Endodermal cell (in vitro differentiated cells): Measurements from ENCODE around the gene PHLDA2. TPM values are rescaled to one million over a fixed set of nuclear protein-coding genes. Genes with fewer than 3 reads are reported as not detected.

Source experiments
- DNase-seq: peaks from one replicate; pipeline ENCODE4 v3.0.0-alpha.2; 2017
- H3K27ac ChIP-seq: 2 replicates; pipeline ENCODE4 v1.5.1; 2013; ENCODE audit warnings: mild to moderate bottlenecking, low read depth, low read length, moderate library complexity
- H3K27me3 ChIP-seq: 2 replicates; pipeline ENCODE4 v1.6.1; 2013; ENCODE audit warnings: mild to moderate bottlenecking, low read length, moderate library complexity; ENCODE audit not compliant: insufficient read depth, control insufficient read depth, poor library complexity, severe bottlenecking
- H3K36me3 ChIP-seq: 2 replicates; pipeline ENCODE4 v1.7.0; 2013; ENCODE audit warnings: mild to moderate bottlenecking, low read length, moderate library complexity; ENCODE audit not compliant: control insufficient read depth, insufficient read depth
- H3K4me1 ChIP-seq: one replicate; pipeline ENCODE4 v1.7.0; 2013; ENCODE audit warnings: low read length; ENCODE audit not compliant: control insufficient read depth, insufficient read depth
- H3K4me3 ChIP-seq: 2 replicates; pipeline ENCODE4 v1.5.1; 2013; ENCODE audit warnings: mild to moderate bottlenecking, low read length, moderate library complexity
- H3K9ac ChIP-seq: 2 replicates; pipeline ENCODE4 v1.6.1; 2013; ENCODE audit warnings: mild to moderate bottlenecking, low read length, moderate library complexity; ENCODE audit not compliant: poor library complexity, severe bottlenecking; ENCODE audit errors: extremely low read depth
- H3K9me3 ChIP-seq: 2 replicates; pipeline ENCODE4 v1.6.1; 2013; ENCODE audit warnings: mild to moderate bottlenecking, low read length, moderate library complexity; ENCODE audit not compliant: control insufficient read depth
- H3K27ac Mint-ChIP-seq: 2 replicates; pipeline ENCODE4 v1.8.0; 2020; ENCODE audit warnings: mixed read lengths
- H3K27me3 Mint-ChIP-seq: 2 replicates; pipeline ENCODE4 v1.8.0; 2021; ENCODE audit warnings: mild to moderate bottlenecking, mixed read lengths; ENCODE audit not compliant: insufficient read depth
- H3K36me3 Mint-ChIP-seq: 2 replicates; pipeline ENCODE4 v1.8.0; 2020; ENCODE audit warnings: low read depth, mixed read lengths
- H3K4me1 Mint-ChIP-seq: 2 replicates; pipeline ENCODE4 v1.8.0; 2020; ENCODE audit warnings: mixed read lengths
- H3K4me3 Mint-ChIP-seq: 2 replicates; pipeline ENCODE4 v1.8.0; 2020; ENCODE audit warnings: mild to moderate bottlenecking, moderate library complexity, mixed read lengths
- H3K9me3 Mint-ChIP-seq: 2 replicates; pipeline ENCODE4 v1.8.0; 2020; ENCODE audit warnings: mild to moderate bottlenecking, mixed read lengths
- WGBS, 2 experiments: methylation state at CpG; one replicate each; pipeline versions ENCODE4 v1.1.5 to v1.1.7; 2013; ENCODE audit warnings: missing lambda C conversion rate in 2 of 2, mixed read lengths in 1 of 2; ENCODE audit not compliant: insufficient coverage in 1 of 2, insufficient read length in 1 of 2; 5-methylcytosine and 5-hydroxymethylcytosine counted together
- total RNA-seq, 2 donors: library from RNA; stranded (reverse); fragmentation: NEBNext Ultra II Directional in 1 of 2; extraction: Animal tissue kit (Norgen Biotek cat#: 25700) in 1 of 2; gene quantifications; 2 replicates in 1 of 2; 3 replicates in 1 of 2; pipeline ENCODE4 v1.2.1, GENCODE V29; 2021
- TF ChIP-seq, protein P1 (sequence below): fragments of 200-600 bp; sonication (generic); conservative IDR thresholded peaks from 2 replicates; pipeline ENCODE4 v1.5.0; 2021; ENCODE audit warnings: antibody characterized with exemption, mild to moderate bottlenecking

PHLDA2 gene
- total RNA-seq, 2 donors from 2014 or later: 3.0 to 5.1 TPM

DNA sequence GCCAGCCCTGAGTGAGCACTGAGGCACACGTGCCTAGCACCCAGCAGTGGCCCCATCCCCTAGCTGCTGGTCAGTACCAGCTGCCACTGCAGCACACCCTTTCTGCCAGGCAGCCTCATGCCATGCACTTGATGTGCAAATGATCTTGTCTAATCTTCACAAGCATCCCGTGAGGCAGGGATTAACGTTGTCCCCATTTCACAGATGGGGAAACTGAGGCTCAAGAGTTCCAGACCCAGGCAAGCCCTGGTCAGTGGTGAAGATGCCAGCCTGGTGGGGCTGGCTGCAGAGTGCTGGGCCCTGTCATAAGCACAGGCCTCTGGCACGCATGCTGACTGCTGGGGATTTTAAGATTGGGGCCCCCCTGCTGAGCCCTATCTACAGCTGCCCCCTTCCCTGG, 35.3 kb downstream of the PHLDA2 start:
- Mint-ChIP-seq H3K9me3 (no peaks in the 10 kb centered on the region), H3K27me3 (peaks cover 43% of the 10 kb centered on the region), H3K27ac (no peak overlapping the region)

DNA sequence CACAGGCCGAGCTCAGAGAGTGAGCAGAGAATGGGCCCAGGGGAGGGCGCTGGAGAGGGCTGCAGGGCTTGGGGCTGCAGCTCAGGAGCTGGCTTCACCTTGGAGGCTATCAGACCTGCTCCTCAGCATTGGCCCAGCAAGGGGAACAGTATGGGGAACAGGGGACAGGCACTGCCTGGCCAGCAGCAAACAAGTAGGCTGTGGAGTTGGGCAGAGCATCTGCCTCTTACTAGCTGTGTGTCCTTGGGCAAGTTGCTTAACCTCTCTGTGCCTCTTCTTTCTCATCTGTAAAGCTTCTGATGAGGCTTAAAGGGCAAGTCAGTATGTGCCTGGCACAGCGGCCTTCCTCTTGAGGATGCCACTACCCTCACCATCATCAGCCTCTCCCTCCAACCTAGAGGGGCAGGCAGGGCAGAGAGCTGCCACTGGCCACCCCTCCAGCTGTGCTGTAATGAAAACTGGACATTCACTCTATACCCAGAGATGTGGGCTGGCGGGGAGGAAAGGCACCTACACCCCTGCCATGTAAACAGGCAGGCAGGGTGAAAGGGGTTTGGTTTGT, 36.2 kb downstream of the PHLDA2 start:
- H3K9me3 ChIP-seq: no peaks in the 10 kb centered on the region
- H3K27me3 ChIP-seq: no peaks in the 10 kb centered on the region
- Mint-ChIP-seq H3K4me1 (peaks cover 2% of the 10 kb centered on the region), H3K4me3 (peak overlapping the region; percentile 54), H3K9me3 (no peaks in the 10 kb centered on the region), H3K27me3 (peaks cover 44% of the 10 kb centered on the region), H3K27ac (peak overlapping the region; percentile 89), H3K36me3 (no peaks in the 10 kb centered on the region)
- peak overlapping the region; percentile 55 for H3K27ac ChIP-seq
- WGBS, 2 experiments: 62 to 70% methylated on average over 2 to 4 of the region's 4 CpGs
- TF ChIP-seq, protein P1, sequence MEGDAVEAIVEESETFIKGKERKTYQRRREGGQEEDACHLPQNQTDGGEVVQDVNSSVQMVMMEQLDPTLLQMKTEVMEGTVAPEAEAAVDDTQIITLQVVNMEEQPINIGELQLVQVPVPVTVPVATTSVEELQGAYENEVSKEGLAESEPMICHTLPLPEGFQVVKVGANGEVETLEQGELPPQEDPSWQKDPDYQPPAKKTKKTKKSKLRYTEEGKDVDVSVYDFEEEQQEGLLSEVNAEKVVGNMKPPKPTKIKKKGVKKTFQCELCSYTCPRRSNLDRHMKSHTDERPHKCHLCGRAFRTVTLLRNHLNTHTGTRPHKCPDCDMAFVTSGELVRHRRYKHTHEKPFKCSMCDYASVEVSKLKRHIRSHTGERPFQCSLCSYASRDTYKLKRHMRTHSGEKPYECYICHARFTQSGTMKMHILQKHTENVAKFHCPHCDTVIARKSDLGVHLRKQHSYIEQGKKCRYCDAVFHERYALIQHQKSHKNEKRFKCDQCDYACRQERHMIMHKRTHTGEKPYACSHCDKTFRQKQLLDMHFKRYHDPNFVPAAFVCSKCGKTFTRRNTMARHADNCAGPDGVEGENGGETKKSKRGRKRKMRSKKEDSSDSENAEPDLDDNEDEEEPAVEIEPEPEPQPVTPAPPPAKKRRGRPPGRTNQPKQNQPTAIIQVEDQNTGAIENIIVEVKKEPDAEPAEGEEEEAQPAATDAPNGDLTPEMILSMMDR: peak; percentile 60
- DNase-seq: no peak
- peak overlapping the region; percentile 69 for H3K4me3 ChIP-seq
- no peaks in the 10 kb centered on the region for H3K36me3 ChIP-seq
- no peak overlapping the region for H3K9ac ChIP-seq
- H3K4me1 ChIP-seq: no peaks in the 10 kb centered on the region

More for the DNA sequence above, 35.3 kb downstream of the PHLDA2 start:
- no peaks in the 10 kb centered on the region for H3K27me3 ChIP-seq
- H3K4me3 Mint-ChIP-seq: no peak overlapping the region
- H3K36me3 ChIP-seq: no peaks in the 10 kb centered on the region
- no peaks in the 10 kb centered on the region for H3K9me3 ChIP-seq
- H3K4me1 Mint-ChIP-seq: peaks cover 2% of the 10 kb centered on the region
- WGBS, 2 experiments: 91 to 92% methylated on average over 3 to 4 of the region's 4 CpGs
- H3K9ac ChIP-seq: no peak overlapping the region
- no peak overlapping the region for H3K27ac ChIP-seq
- TF ChIP-seq, protein P1: no peak
- no peak for DNase-seq
- H3K4me1 ChIP-seq: no peaks in the 10 kb centered on the region
- H3K36me3 Mint-ChIP-seq: no peaks in the 10 kb centered on the region
- no peak overlapping the region for H3K4me3 ChIP-seq

DNA sequence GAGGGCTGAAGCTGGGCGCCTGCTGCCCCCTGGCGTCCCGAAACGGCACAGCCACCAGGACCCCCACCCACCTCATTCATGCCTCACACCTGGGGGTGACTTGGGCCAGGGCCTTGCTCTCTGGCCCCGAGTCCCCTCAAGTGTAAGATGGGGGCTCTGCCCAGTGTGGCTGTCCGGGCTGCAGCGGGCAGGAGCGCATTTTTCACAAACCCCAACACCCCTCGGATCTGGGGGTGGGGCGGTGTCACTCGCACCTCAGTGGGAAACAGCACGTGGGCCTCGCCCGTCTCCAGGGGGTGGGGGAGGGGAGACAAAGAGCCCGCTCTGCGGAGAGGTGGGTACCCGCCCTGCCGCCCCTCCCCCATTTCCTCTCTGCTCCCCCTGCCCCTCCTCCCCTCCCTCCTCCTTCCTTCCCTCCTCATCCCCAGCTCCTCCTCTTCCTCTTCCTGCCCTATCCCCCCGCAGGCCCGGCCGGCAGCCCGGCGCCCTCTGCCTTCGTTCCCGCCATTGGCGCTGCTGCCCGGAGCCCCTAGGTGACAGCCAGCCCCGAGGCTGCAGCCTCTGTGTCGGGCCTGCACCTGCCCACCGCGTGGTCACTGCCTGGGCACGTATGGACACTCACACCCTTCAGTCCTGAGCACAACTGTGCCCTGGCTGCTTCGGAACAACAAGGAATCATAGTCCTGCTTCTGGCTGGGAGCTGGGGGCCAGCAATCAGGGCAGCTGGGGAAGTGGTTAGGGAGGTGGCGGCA, 36.8 kb downstream of the PHLDA2 start:
- peaks cover 6% of the 10 kb centered on the region for H3K27me3 ChIP-seq
- 9 to 13% methylated on average over 6 to 29 of the region's 34 CpGs for WGBS, 2 experiments
- TF ChIP-seq, protein P1: peak; percentile 98
- H3K9ac ChIP-seq: no peak overlapping the region
- Mint-ChIP-seq H3K36me3 (no peaks in the 10 kb centered on the region), H3K9me3 (no peaks in the 10 kb centered on the region), H3K27ac (peak overlapping the region; percentile 89), H3K27me3 (peaks cover 45% of the 10 kb centered on the region), H3K4me1 (peaks cover 2% of the 10 kb centered on the region), H3K4me3 (peak overlapping the region; percentile 54)
- peak; percentile 93 for DNase-seq
- H3K4me3 ChIP-seq: peak overlapping the region; percentile 69
- H3K4me1 ChIP-seq: no peaks in the 10 kb centered on the region
- H3K36me3 ChIP-seq: no peaks in the 10 kb centered on the region
- H3K27ac ChIP-seq: peak overlapping the region; percentile 55
- no peaks in the 10 kb centered on the region for H3K9me3 ChIP-seq
